H1 (cell line): Measurements from ENCODE around the gene PLPP4. TPM values are rescaled to one million over a fixed set of nuclear protein-coding genes. Genes with fewer than 3 reads are reported as not detected.

Experiments used
- CTCF ChIA-PET: fragments of 300-600 bp; sonication (Branson Sonifier 250); formaldehyde crosslinking; loops from one replicate; lab custom pipeline; 2021; ENCODE audit not compliant: partially characterized antibody; lab: Charles Lee
- POLR2A ChIA-PET: fragments of 300-600 bp; sonication (Branson Sonifier 250); formaldehyde crosslinking; loops from one replicate; lab custom pipeline; 2021; ENCODE audit warnings: inconsistent platforms; ENCODE audit not compliant: partially characterized antibody; lab: Charles Lee
- DNase-seq, 2 experiments: peaks; one replicate each; pipeline versions ENCODE4 v3.0.0 to v3.0.0-alpha.2; 2010 to 2022; ENCODE audit warnings: low spot score in 2 of 2, low read depth in 1 of 2, mixed read lengths in 1 of 2
- FAIRE-seq: peaks from 2 replicates; lab custom pipeline; 2011; peaks lifted over from hg19 to GRCh38; lab: Jason Lieb, UNC
- H2AFZ ChIP-seq: 2 replicates; pipeline ENCODE4 v1.8.1; 2012; ENCODE audit warnings: low read length, inconsistent platforms
- H2AK5ac ChIP-seq: 2 replicates; pipeline ENCODE4 v1.6.1; 2013; ENCODE audit warnings: low read depth, low read length
- H2BK120ac ChIP-seq: replicated peaks from 2 replicates; pipeline ENCODE3; 2013; ENCODE audit warnings: low read depth, low read length, inconsistent platforms
- H2BK12ac ChIP-seq: 2 replicates; pipeline ENCODE4 v1.6.1; 2013; ENCODE audit warnings: low read depth, low read length
- H2BK15ac ChIP-seq: 2 replicates; pipeline ENCODE4 v1.6.1; 2013; ENCODE audit warnings: low read length
- H2BK20ac ChIP-seq: 2 replicates; pipeline ENCODE4 v1.6.1; 2013; ENCODE audit warnings: low read length
- H2BK5ac ChIP-seq: 2 replicates; pipeline ENCODE4 v1.6.1; 2013; ENCODE audit warnings: low read depth, low read length
- H3K14ac ChIP-seq: 2 replicates; pipeline ENCODE4 v1.6.1; 2013; ENCODE audit warnings: inconsistent platforms; ENCODE audit not compliant: insufficient read length
- H3K18ac ChIP-seq: 2 replicates; pipeline ENCODE4 v1.6.1; 2013; ENCODE audit warnings: low read length; ENCODE audit errors: extremely low read depth
- H3K23ac ChIP-seq: 2 replicates; pipeline ENCODE4 v1.6.1; 2013; ENCODE audit warnings: inconsistent platforms; ENCODE audit not compliant: insufficient read length
- H3K23me2 ChIP-seq: 2 replicates; pipeline ENCODE4 v1.6.1; 2013; ENCODE audit warnings: low read depth, low read length
- H3K27ac ChIP-seq: 2 replicates; pipeline ENCODE4 v1.6.1; 2011; ENCODE audit warnings: low read depth, low read length, inconsistent platforms
- H3K27me3 ChIP-seq, 4 experiments: replicated peaks in 1 of 4; 1 replicate in 1 of 4; 2 replicates in 3 of 4; pipeline versions ENCODE4 v1.6.1 to v1.8.1; 2011 to 2013; ENCODE audit warnings: low read length in 3 of 4, mild to moderate bottlenecking in 3 of 4, inconsistent platforms in 2 of 4, mixed read lengths in 2 of 4, moderate library complexity in 1 of 4; ENCODE audit not compliant: control insufficient read depth in 3 of 4, insufficient read depth in 3 of 4; ENCODE audit errors: extremely low read depth in 1 of 4
- H3K36me3 ChIP-seq, 4 experiments: 2 replicates each; pipeline versions ENCODE4 v1.6.1 to v1.8.1; 2011 to 2013; ENCODE audit warnings: mild to moderate bottlenecking in 4 of 4, low read length in 3 of 4, moderate library complexity in 2 of 4, control low read depth in 1 of 4, inconsistent platforms in 1 of 4; ENCODE audit not compliant: insufficient read depth in 4 of 4, control insufficient read depth in 2 of 4
- H3K4ac ChIP-seq: replicated peaks from 2 replicates; pipeline ENCODE3; 2013; ENCODE audit warnings: low read length, low read depth, mixed read lengths, inconsistent platforms; ENCODE audit not compliant: insufficient read length
- H3K4me1 ChIP-seq, 4 experiments: replicated peaks in 1 of 4; 1 replicate in 1 of 4; 2 replicates in 3 of 4; pipeline versions ENCODE4 v1.6.1 to v1.8.1; 2011 to 2013; ENCODE audit warnings: low read length in 3 of 4, inconsistent platforms in 2 of 4, mixed read lengths in 1 of 4; ENCODE audit not compliant: insufficient read depth in 4 of 4, control insufficient read depth in 3 of 4
- H3K4me2 ChIP-seq, 2 experiments: 2 replicates each; pipeline versions ENCODE4 v1.6.1 to v1.8.1; 2011 to 2013; ENCODE audit warnings: low read depth in 2 of 2, low read length in 2 of 2, control low read depth in 1 of 2, inconsistent platforms in 1 of 2, mild to moderate bottlenecking in 1 of 2; ENCODE audit not compliant: insufficient read depth in 1 of 2
- H3K4me3 ChIP-seq, 4 experiments: fragments of 200-600, 300-600 bp in 1 of 4; sonication (generic), shearing (Covaris generic), sonication (Bioruptor Twin) in 1 of 4; 2 replicates each; pipeline versions ENCODE4 v1.5.1 to v1.8.1; 2011 to 2016; ENCODE audit warnings: low read length in 4 of 4, low read depth in 3 of 4, control low read depth in 2 of 4, inconsistent platforms in 2 of 4, mild to moderate bottlenecking in 2 of 4, mixed read lengths in 1 of 4, moderate library complexity in 1 of 4; ENCODE audit not compliant: insufficient read depth in 2 of 4; ENCODE audit errors: extremely low read depth in 1 of 4
- H3K56ac ChIP-seq: replicated peaks from 2 replicates; pipeline ENCODE3; 2013; ENCODE audit warnings: low read depth, mild to moderate bottlenecking, mixed read lengths, low read length, inconsistent platforms; ENCODE audit not compliant: insufficient read length
- H3K79me1 ChIP-seq: 2 replicates; pipeline ENCODE4 v1.6.1; 2013; ENCODE audit warnings: low read depth, low read length, control low read depth
- H3K79me2 ChIP-seq, 2 experiments: 2 replicates each; pipeline versions ENCODE4 v1.6.1 to v1.8.1; 2012 to 2013; ENCODE audit warnings: low read length in 2 of 2, mild to moderate bottlenecking in 2 of 2, inconsistent platforms in 1 of 2; ENCODE audit not compliant: insufficient read depth in 2 of 2, control insufficient read depth in 1 of 2
- H3K9ac ChIP-seq, 4 experiments: replicated peaks in 1 of 4; 1 replicate in 1 of 4; 2 replicates in 3 of 4; pipeline versions ENCODE4 v1.6.1 to v1.8.1; 2011 to 2013; ENCODE audit warnings: low read depth in 3 of 4, low read length in 3 of 4, control low read depth in 2 of 4, mild to moderate bottlenecking in 2 of 4, moderate library complexity in 2 of 4, inconsistent platforms in 1 of 4; ENCODE audit errors: extremely low read depth in 1 of 4
- H3K9me3 ChIP-seq, 2 experiments: 2 replicates each; pipeline versions ENCODE4 v1.6.1 to v1.8.1; 2012 to 2013; ENCODE audit warnings: mild to moderate bottlenecking in 2 of 2, moderate library complexity in 2 of 2, control low read depth in 1 of 2, inconsistent platforms in 1 of 2, low read depth in 1 of 2, low read length in 1 of 2, mixed read lengths in 1 of 2; ENCODE audit not compliant: insufficient read depth in 2 of 2
- H4K20me1 ChIP-seq, 2 experiments: replicated peaks in 1 of 2; 2 replicates each; pipeline versions ENCODE3 to v1.8.1; 2011 to 2013; ENCODE audit warnings: inconsistent platforms in 2 of 2, low read length in 2 of 2, mild to moderate bottlenecking in 1 of 2; ENCODE audit not compliant: insufficient read depth in 2 of 2, control insufficient read depth in 1 of 2
- H4K5ac ChIP-seq: 2 replicates; pipeline ENCODE4 v1.6.1; 2013; ENCODE audit warnings: low read length, low read depth, mixed read lengths, inconsistent platforms; ENCODE audit not compliant: insufficient read length
- H4K8ac ChIP-seq: 2 replicates; pipeline ENCODE4 v1.8.0; 2013; ENCODE audit warnings: mild to moderate bottlenecking, moderate library complexity, low read length, inconsistent platforms; ENCODE audit not compliant: insufficient read depth; ENCODE audit errors: extremely low read depth
- H4K91ac ChIP-seq: replicated peaks from 2 replicates; pipeline ENCODE3; 2013; ENCODE audit warnings: low read length, mixed read lengths, inconsistent platforms; ENCODE audit not compliant: insufficient read length
- CEBPB ChIP-seq: IDR thresholded peaks from 2 replicates; pipeline ENCODE4 v1.6.1; 2012; ENCODE audit warnings: low read depth, low read length
- CHD2 ChIP-seq: IDR thresholded peaks from 2 replicates; pipeline ENCODE4 v1.6.1; 2012; ENCODE audit warnings: low read length, improper control_type of control experiment
- EP300 ChIP-seq, 2 experiments: IDR thresholded peaks; 1 replicate in 1 of 2; 2 replicates in 1 of 2; pipeline ENCODE4 v1.6.1; 2011 to 2012; ENCODE audit warnings: low read depth in 2 of 2, low read length in 2 of 2, mild to moderate bottlenecking in 2 of 2, borderline replicate concordance in 1 of 2, inconsistent platforms in 1 of 2, moderate library complexity in 1 of 2
- KDM4A ChIP-seq: IDR thresholded peaks from one replicate; pipeline ENCODE4 v1.7.1; 2012; ENCODE audit warnings: low read depth, mild to moderate bottlenecking, moderate library complexity, low read length, inconsistent platforms; ENCODE audit not compliant: severe bottlenecking
- PHF8 ChIP-seq: fragments of 200-600 bp; sonication (generic); conservative IDR thresholded peaks from 2 replicates; pipeline ENCODE4 v1.7.1; 2012; ENCODE audit warnings: low read depth, mild to moderate bottlenecking, inconsistent platforms, low read length, moderate library complexity
- SP2 ChIP-seq: IDR thresholded peaks from 2 replicates; pipeline ENCODE4 v1.6.1; 2012; ENCODE audit warnings: mild to moderate bottlenecking, low read length, inconsistent platforms
- SRF ChIP-seq: IDR thresholded peaks from 2 replicates; pipeline ENCODE4 v1.6.1; 2011; ENCODE audit warnings: mild to moderate bottlenecking, low read depth, low read length, moderate library complexity
- SUZ12 ChIP-seq: fragments of 200-600 bp; sonication (generic); IDR thresholded peaks from 2 replicates; pipeline ENCODE4 v1.6.1; 2012; ENCODE audit warnings: mild to moderate bottlenecking, inconsistent platforms, low read length, moderate library complexity, mixed read lengths
- WGBS, 2 experiments: shearing (Covaris generic) in 1 of 2; methylation state at CpG; one replicate each; pipeline versions ENCODE4 v1.1.6 to v1.1.7; 2013 to 2015; ENCODE audit warnings: low lambda C conversion rate in 2 of 2, mixed read lengths in 2 of 2, inconsistent platforms in 1 of 2, low coverage in 1 of 2, missing lambda C conversion rate in 1 of 2; ENCODE audit not compliant: insufficient replicate concordance in 2 of 2, insufficient coverage in 1 of 2, insufficient read length in 1 of 2; ENCODE audit errors: extremely low coverage in 1 of 2, missing lambda C conversion rate in 1 of 2; 5-methylcytosine and 5-hydroxymethylcytosine counted together
- polyA plus RNA-seq, 7 experiments: library from polyadenylated mRNA; depleted of rRNA in 3 of 7; stranded (reverse) in 5 of 7; unstranded in 2 of 7; fragments of >200 nt in 5 of 7; fragments of 200-250 nt in 2 of 7; gene quantifications; 1 replicate in 5 of 7; 2 replicates in 1 of 7; 4 replicates in 1 of 7; pipeline versions ENCODE4 v1.2.1 to v1.2.3, GENCODE V29; 2011 to 2013; ENCODE audit warnings: missing spikeins in 2 of 7, mixed read lengths in 2 of 7
- total RNA-seq: library from RNA; stranded (reverse); fragmentation: NEBNext Ultra II Directional; extraction: Animal tissue kit (Norgen Biotek cat#: 25700); gene quantifications from 2 replicates; pipeline ENCODE4 v1.2.1, GENCODE V29; 2021
- TF ChIP-seq, protein P1 (sequence below): IDR thresholded peaks from 2 replicates; pipeline ENCODE4 v1.6.1; 2012; ENCODE audit warnings: inconsistent platforms
- TF ChIP-seq, protein P2 (sequence below), 3 experiments: IDR thresholded peaks; 1 replicate in 2 of 3; 2 replicates in 1 of 3; pipeline versions ENCODE4 v1.5.1 to v1.6.1; 2011; ENCODE audit warnings: low read length in 3 of 3, mild to moderate bottlenecking in 3 of 3, inconsistent platforms in 2 of 3, low read depth in 1 of 3, moderate library complexity in 1 of 3; ENCODE audit not compliant: insufficient read depth in 1 of 3; ENCODE audit errors: control extremely low read depth in 1 of 3

The PLPP4 gene
- total and polyA plus RNA-seq, 2 of the 8 experiments (the other 6 are each of a cell fraction or from before 2014, with no cell fraction given), result 0.30 TPM; not detected in 1

DNA sequence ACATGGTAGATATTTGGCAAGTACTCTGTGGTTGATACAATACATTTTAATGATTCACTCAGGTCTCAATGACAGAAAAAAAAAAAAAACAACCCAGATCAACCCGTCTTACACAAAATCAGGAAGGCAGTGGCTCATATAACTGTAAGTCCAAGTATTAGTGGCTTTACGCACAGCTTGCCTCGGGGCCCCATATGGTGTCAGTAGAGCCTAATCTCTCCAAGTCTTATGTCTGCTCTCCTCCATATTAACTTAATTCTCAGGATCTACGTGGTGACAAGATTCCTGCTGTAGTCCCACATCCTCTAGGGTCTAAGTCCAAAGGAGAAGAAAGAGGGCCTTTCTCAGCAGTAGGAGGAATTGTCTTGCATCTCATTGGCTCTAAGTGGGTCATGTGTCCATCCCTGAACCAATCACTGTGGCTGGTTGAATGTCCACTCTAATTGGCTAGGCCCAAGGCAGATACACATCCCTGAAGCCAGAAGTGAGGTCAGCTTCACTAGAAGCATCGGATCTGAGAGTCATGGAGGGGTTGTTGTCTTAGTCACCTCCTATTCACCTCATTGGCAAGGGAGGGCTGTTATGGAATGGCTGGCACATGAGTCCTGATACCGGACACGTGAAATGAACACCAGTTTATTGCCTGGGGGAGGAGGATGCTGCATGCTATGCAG, 20.5 kb upstream of the PLPP4 start:
- no peaks in the 10 kb centered on the region for H3K27me3 ChIP-seq
- ChIA-PET POLR2A (no interaction called here), CTCF (interaction anchor here (1.2 to 1.7 kb wide), 2 partner anchors 11 to 44 kb away, joined by 3 to 5 read pairs; no protein-coding TSS in a partner anchor)
- no peaks in the 10 kb centered on the region for H3K9me3 ChIP-seq
- H3K23ac ChIP-seq, result no peak overlapping the region
- H3K23me2 ChIP-seq, result no peaks in the 10 kb centered on the region
- no peaks in the 10 kb centered on the region for H3K36me3 ChIP-seq
- H3K79me2 ChIP-seq, result no peaks in the 10 kb centered on the region
- H2BK15ac ChIP-seq, result peak overlapping the region; percentile 89
- no peak overlapping the region for H3K56ac ChIP-seq
- no peaks in the 10 kb centered on the region for H3K79me1 ChIP-seq
- peak overlapping the region; percentile 61 for H3K4ac ChIP-seq
- H2AFZ ChIP-seq, result 0 out of 2 replicates have a peak overlapping the region, but pooled peaks have one; percentile 42
- H3K9ac ChIP-seq, result no peak overlapping the region
- H2BK12ac ChIP-seq, result peak overlapping the region; percentile 42; the same call in 1 of the 2 replicates
- peak overlapping the region; percentile 18; the same call in 1 of the 2 replicates for H2AK5ac ChIP-seq
- H4K8ac ChIP-seq, result no peak overlapping the region
- no peaks in the 10 kb centered on the region for H3K4me1 ChIP-seq
- H4K5ac ChIP-seq, result no peak overlapping the region
- peak overlapping the region; percentile 19; the same call in 1 of the 2 replicates for H2BK5ac ChIP-seq
- no peak overlapping the region for H3K4me3 ChIP-seq
- H2BK120ac ChIP-seq, result no peak overlapping the region
- no peak overlapping the region for H3K27ac ChIP-seq
- no peak overlapping the region for H3K18ac ChIP-seq
- no peak overlapping the region for H4K91ac ChIP-seq
- WGBS, 2 experiments, result 87% methylated on average over 7 of the region's 7 CpGs; no CpG with 5 or more reads in 1 of the 2 experiments
- no peaks in the 10 kb centered on the region for H4K20me1 ChIP-seq
- H3K4me2 ChIP-seq, result no peak overlapping the region
- no peak overlapping the region for H2BK20ac ChIP-seq
- FAIRE-seq, result no peak
- DNase-seq, result no peak
- no peak overlapping the region for H3K14ac ChIP-seq
- TF ChIP-seq, protein P1, sequence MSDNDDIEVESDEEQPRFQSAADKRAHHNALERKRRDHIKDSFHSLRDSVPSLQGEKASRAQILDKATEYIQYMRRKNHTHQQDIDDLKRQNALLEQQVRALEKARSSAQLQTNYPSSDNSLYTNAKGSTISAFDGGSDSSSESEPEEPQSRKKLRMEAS, result no peak
- no peak for TF ChIP-seq SRF
- TF ChIP-seq SP2, result no peak
- TF ChIP-seq SUZ12, result no peak
- TF ChIP-seq, protein P2, sequence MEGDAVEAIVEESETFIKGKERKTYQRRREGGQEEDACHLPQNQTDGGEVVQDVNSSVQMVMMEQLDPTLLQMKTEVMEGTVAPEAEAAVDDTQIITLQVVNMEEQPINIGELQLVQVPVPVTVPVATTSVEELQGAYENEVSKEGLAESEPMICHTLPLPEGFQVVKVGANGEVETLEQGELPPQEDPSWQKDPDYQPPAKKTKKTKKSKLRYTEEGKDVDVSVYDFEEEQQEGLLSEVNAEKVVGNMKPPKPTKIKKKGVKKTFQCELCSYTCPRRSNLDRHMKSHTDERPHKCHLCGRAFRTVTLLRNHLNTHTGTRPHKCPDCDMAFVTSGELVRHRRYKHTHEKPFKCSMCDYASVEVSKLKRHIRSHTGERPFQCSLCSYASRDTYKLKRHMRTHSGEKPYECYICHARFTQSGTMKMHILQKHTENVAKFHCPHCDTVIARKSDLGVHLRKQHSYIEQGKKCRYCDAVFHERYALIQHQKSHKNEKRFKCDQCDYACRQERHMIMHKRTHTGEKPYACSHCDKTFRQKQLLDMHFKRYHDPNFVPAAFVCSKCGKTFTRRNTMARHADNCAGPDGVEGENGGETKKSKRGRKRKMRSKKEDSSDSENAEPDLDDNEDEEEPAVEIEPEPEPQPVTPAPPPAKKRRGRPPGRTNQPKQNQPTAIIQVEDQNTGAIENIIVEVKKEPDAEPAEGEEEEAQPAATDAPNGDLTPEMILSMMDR (IDR thresholded peaks at IDR 0.05; ENCODE audit: control extremely low read depth in 1 of 3, insufficient read depth in 1 of 3, low read depth in 1 of 3, low read length in 3 of 3), result peak in 1 of 3 experiments; percentile 11; a peak in 1 of 4 replicates
- no peak for TF ChIP-seq EP300 (IDR thresholded peaks at IDR 0.05; ENCODE audit: borderline replicate concordance in 1 of 2, low read depth in 2 of 2, low read length in 2 of 2)
- TF ChIP-seq CEBPB, result no peak
- no peak for TF ChIP-seq CHD2
- TF ChIP-seq PHF8, result no peak
- no peak for TF ChIP-seq KDM4A
